ENCODE measurements around the gene ATG4C. TPM values are rescaled to one million over a fixed set of nuclear protein-coding genes. Genes with fewer than 3 reads are reported as not detected.

ATG4C gene
- total and polyA plus RNA-seq, 9 donors = 2.7 to 13.7 (median 11.2) TPM

DNA sequence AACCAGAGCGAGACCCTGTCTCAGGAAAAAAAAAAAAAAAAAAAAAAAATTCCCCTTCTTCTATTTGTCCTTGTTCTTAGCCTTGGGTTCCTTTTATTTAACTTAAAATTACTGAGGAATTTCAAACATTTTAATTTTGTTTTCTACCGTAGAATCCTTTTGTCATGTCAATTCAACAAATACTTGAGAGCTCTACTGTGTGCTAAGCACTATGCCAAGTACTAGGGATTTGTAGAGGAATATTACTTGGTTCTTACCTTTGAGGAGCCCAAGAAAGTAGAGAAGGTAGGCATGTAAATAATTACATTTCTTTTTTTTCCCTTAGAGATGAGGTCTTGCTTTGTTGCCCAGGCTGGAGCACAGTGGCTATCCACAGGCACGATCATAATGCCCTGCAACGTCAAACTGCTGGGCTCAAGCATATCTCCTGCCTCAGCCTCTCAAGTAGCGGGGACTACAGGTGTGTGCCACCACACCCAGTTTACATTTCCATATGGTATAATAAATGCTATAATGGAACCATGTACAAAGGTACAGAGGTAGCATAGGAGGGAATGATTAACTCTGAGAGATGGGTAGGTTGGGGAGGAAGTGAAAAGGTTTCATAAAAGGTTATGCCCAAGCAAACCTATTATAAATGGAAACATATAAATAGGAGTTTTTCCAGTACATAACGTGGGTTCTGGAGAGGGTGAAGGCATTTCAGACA lies 104.0 kb downstream of the ATG4C start:
- H3K4me3 ChIP-seq = no peak overlapping the region
- no peaks in the 10 kb centered on the region for H3K9me3 ChIP-seq
- TF ChIP-seq, protein P1, sequence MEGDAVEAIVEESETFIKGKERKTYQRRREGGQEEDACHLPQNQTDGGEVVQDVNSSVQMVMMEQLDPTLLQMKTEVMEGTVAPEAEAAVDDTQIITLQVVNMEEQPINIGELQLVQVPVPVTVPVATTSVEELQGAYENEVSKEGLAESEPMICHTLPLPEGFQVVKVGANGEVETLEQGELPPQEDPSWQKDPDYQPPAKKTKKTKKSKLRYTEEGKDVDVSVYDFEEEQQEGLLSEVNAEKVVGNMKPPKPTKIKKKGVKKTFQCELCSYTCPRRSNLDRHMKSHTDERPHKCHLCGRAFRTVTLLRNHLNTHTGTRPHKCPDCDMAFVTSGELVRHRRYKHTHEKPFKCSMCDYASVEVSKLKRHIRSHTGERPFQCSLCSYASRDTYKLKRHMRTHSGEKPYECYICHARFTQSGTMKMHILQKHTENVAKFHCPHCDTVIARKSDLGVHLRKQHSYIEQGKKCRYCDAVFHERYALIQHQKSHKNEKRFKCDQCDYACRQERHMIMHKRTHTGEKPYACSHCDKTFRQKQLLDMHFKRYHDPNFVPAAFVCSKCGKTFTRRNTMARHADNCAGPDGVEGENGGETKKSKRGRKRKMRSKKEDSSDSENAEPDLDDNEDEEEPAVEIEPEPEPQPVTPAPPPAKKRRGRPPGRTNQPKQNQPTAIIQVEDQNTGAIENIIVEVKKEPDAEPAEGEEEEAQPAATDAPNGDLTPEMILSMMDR (IDR thresholded peaks at IDR 0.05) = no peak
- TF ChIP-seq POLR2A (IDR thresholded peaks at IDR 0.05) = no peak
- WGBS, 3 donors = 72 to 79% (median 74%) methylated on average over 6 of the region's 6 CpGs
- no peaks in the 10 kb centered on the region for H3K36me3 ChIP-seq
- no peak for DNase-seq
- H3K27ac ChIP-seq = no peak overlapping the region
- H3K4me1 ChIP-seq (ENCODE audit: insufficient read depth) = no peaks in the 10 kb centered on the region
- intact Hi-C loops (cut with DNase I) = no loop called here
- H3K27me3 ChIP-seq = no peaks in the 10 kb centered on the region

DNA sequence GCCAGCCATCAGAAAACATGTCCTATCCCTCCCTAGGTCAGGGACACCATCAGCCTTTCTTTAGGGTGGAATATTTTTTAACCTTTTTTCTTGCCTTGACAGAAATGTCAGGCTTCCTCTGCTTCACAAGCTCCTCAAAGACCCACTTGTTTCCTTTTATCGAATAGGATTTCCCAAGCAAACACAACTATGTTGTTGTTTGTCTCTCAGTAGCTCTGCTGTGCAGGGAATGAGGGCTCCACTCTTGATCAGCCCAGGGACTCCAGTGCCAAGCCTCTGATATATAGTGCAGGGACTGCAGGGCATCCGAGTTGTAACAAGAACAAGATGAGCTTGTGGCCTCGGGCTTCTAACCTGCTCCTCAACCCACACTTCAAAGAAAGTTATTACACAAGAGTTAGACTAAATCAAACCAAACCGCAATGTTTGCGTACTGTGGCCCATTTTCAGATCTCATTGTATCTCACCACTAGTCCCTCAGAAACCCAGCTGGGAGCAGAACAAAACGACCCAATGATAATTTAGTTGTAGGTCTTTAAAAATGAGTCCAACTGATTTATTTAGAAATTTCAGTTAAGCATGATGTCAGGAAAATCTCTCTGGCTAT lies 108.1 kb downstream of the ATG4C start:
- intact Hi-C loops (cut with DNase I) = no loop called here
- 78 to 81% (median 79%) methylated on average over 6 of the region's 6 CpGs for WGBS, 3 donors
- Histone ChIP-seq H3K4me1 (ENCODE audit: insufficient read depth) (no peaks in the 10 kb centered on the region), H3K27ac (no peak overlapping the region), H3K36me3 (no peaks in the 10 kb centered on the region), H3K4me3 (no peak overlapping the region), H3K27me3 (no peaks in the 10 kb centered on the region), H3K9me3 (no peaks in the 10 kb centered on the region)
- DNase-seq = no peak
- no peak for TF ChIP-seq POLR2A (IDR thresholded peaks at IDR 0.05)
- TF ChIP-seq, protein P1 (IDR thresholded peaks at IDR 0.05) = no peak
- no peak for TF ChIP-seq EP300 (IDR thresholded peaks at IDR 0.05)

DNA sequence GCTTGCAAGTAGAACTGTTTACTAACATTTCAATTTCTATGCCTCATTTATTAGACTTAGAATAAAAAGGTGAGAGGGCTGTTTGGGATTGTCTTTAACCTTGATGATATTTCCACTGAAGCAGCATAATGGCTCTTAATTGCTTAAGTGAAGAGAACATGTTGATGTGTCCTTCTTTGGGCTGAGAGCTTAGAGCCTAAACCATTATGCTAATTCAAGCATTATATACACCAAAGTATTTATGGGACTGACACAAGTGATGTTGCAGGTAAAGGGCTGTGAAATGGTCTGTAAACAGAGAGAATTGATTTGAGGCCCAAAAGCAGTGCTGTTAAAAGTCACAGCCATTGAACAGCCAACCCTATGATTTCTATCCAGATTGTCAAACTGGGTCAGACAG lies 113.9 kb downstream of the ATG4C start:
- DNase-seq = no peak
- no peak overlapping the region for H3K4me3 ChIP-seq
- no peaks in the 10 kb centered on the region for H3K36me3 ChIP-seq
- no peaks in the 10 kb centered on the region for H3K9me3 ChIP-seq
- H3K27ac ChIP-seq = no peak overlapping the region
- no peaks in the 10 kb centered on the region for H3K27me3 ChIP-seq
- TF ChIP-seq, protein P1 (IDR thresholded peaks at IDR 0.05) = no peak
- TF ChIP-seq POLR2A (IDR thresholded peaks at IDR 0.05) = no peak
- intact Hi-C loops (cut with DNase I) = no loop called here
- H3K4me1 ChIP-seq (ENCODE audit: insufficient read depth) = no peaks in the 10 kb centered on the region

DNA sequence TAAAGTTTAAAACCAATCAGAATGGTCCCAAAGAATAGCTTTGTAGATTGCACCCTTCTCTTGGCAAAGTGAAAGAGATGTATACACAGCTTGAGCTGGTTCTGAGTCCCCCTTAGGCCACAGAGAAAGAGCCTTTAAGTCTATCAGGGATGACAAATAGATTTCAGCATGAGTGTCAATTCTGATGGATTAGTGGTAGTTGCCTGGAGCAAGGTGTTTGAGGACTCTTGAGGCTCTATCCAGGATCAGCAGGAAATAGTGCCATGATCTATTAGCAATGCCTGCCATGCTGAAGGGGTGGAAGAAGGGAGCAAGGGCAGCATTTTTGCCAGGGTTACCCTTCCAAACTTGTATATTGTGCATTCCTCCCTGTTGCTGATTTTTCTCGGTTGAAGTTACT lies 116.6 kb downstream of the ATG4C start:
- intact Hi-C loops (cut with DNase I) = no loop called here
- TF ChIP-seq POLR2A (IDR thresholded peaks at IDR 0.05) = no peak
- TF ChIP-seq, protein P1 (IDR thresholded peaks at IDR 0.05) = no peak
- TF ChIP-seq EP300 (IDR thresholded peaks at IDR 0.05) = no peak
- Histone ChIP-seq H3K9me3 (no peaks in the 10 kb centered on the region), H3K4me3 (no peak overlapping the region), H3K27me3 (no peaks in the 10 kb centered on the region), H3K4me1 (ENCODE audit: insufficient read depth) (no peaks in the 10 kb centered on the region), H3K36me3 (no peaks in the 10 kb centered on the region), H3K27ac (no peak overlapping the region)
- no peak for DNase-seq
- 79 to 86% (median 82%) methylated on average over 1 of the region's 1 CpG for WGBS, 3 donors

Measured in ovary (tissue), 9 donors.